GM13976 (cell line): ENCODE data around the gene ULK1.

Source experiments
- DNase-seq: peaks from one replicate; pipeline ENCODE4 v3.0.0; 2012; ENCODE audit warnings: low spot score
- in situ Hi-C: fragments of 300-500 bp; cut with MboI; formaldehyde crosslinking; loops from one replicate; pipeline ENCODE4 v1.12.0; 2022; ENCODE audit warnings: low sequenced_read_pairs, mixed read lengths, inconsistent platforms; ENCODE audit not compliant: unreplicated experiment
- TF ChIP-seq, protein P1 (sequence below): IDR thresholded peaks from 2 replicates; pipeline ENCODE4 v1.5.1; 2012; ENCODE audit warnings: borderline replicate concordance, mild to moderate bottlenecking; ENCODE audit not compliant: insufficient read depth; ENCODE audit errors: extremely low read depth, missing control alignments, control extremely low read depth

Gene ULK1

GRCh38 chr12:131894313-131894860 is at the start of gene ULK1:
Gene ULK1 (plus strand): TSS chr12:131894622. CDS start chr12:131895002, 380 bp downstream.
- DNase-seq: peak; percentile 100

DNA sequence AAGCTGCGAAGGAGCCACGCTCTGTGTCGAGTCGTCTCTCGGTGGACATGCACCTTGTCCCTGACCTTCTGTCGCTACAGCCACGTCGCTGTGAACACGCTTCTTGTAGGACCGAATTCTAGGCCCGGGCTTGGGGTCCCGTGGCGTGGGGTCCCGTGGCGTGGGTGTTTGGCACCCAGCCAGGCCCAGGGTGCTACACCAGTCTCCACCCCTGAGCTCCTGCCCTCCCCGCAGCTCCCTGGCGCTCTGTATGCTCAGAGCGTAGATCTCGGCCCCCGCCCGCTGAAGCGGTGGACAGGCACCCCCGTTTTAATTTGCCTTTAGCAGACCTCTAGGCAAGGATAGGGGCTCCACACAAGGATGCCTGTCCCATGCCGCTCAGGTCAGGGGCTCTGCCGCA is 49.8 kb upstream of the ULK1 start:
- in situ Hi-C loops: no loop called here
- TF ChIP-seq, protein P1, sequence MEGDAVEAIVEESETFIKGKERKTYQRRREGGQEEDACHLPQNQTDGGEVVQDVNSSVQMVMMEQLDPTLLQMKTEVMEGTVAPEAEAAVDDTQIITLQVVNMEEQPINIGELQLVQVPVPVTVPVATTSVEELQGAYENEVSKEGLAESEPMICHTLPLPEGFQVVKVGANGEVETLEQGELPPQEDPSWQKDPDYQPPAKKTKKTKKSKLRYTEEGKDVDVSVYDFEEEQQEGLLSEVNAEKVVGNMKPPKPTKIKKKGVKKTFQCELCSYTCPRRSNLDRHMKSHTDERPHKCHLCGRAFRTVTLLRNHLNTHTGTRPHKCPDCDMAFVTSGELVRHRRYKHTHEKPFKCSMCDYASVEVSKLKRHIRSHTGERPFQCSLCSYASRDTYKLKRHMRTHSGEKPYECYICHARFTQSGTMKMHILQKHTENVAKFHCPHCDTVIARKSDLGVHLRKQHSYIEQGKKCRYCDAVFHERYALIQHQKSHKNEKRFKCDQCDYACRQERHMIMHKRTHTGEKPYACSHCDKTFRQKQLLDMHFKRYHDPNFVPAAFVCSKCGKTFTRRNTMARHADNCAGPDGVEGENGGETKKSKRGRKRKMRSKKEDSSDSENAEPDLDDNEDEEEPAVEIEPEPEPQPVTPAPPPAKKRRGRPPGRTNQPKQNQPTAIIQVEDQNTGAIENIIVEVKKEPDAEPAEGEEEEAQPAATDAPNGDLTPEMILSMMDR: no peak
- DNase-seq: no peak

More at GRCh38 chr12:131894313-131894860, at the start of gene ULK1:
- in situ Hi-C loops: no loop called here
- TF ChIP-seq, protein P1: no peak

GRCh38 chr12:131845121-131845520 is 49.3 kb upstream of the ULK1 start:
- in situ Hi-C loops: no loop called here

GRCh38 chr12:131847456-131847855 is 47.0 kb upstream of the ULK1 start:
- in situ Hi-C loops: no loop called here
- DNase-seq: no peak
- TF ChIP-seq, protein P1: no peak

More at GRCh38 chr12:131845121-131845520, 49.3 kb upstream of the ULK1 start:
- no peak for DNase-seq
- TF ChIP-seq, protein P1: no peak

- DNase-seq: no peak
- TF ChIP-seq, protein P1: no peak
- in situ Hi-C loops: no loop called here
Observed at GRCh38 chr12:131848753-131849152, 45.7 kb upstream of the ULK1 start.

DNA sequence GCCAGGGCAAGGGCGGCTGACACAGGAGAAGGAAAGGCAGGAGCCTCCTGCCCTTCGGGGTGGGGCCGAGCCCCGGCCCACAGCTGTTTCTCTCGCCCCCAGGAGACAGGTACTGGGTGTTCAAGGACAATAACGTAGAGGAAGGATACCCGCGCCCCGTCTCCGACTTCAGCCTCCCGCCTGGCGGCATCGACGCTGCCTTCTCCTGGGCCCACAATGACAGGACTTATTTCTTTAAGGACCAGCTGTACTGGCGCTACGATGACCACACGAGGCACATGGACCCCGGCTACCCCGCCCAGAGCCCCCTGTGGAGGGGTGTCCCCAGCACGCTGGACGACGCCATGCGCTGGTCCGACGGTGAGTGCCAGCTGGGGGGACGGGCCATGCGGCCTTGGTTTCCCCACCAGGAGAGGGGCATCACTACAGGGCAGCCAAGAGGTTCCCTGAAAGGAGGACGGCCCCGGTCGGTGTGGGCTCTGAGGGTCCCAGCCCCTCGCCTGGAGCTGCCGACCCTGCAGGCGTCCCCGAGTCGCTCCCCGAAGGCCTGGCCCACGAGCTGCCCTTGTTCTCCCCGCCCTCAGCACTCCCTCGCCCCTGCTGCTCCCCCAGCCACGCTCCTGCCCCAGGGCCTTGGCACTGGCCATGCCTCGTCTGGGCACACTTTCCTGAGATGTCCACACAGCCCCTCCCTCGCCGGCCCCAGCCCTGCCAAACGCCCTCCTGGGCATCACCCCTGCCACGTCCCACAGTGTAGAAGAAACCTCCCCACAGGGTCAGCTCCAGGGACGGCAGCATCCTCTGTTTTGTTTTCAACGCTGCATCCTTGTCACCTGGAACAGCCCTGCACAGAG is 44.5 kb upstream of the ULK1 start:
- no peak for DNase-seq
- TF ChIP-seq, protein P1: no peak

More for the DNA sequence above, 44.5 kb upstream of the ULK1 start:
- in situ Hi-C loops: no loop called here
